Measurements from ENCODE around the gene ATP8B1. TPM values are rescaled to one million over a fixed set of nuclear protein-coding genes. Genes with fewer than 3 reads are reported as not detected.

Gene ATP8B1
- total and polyA plus RNA-seq, 2 donors (not counting 3 experiments of a cell fraction or from before 2014, with no cell fraction given): 49.3 to 100 TPM

DNA sequence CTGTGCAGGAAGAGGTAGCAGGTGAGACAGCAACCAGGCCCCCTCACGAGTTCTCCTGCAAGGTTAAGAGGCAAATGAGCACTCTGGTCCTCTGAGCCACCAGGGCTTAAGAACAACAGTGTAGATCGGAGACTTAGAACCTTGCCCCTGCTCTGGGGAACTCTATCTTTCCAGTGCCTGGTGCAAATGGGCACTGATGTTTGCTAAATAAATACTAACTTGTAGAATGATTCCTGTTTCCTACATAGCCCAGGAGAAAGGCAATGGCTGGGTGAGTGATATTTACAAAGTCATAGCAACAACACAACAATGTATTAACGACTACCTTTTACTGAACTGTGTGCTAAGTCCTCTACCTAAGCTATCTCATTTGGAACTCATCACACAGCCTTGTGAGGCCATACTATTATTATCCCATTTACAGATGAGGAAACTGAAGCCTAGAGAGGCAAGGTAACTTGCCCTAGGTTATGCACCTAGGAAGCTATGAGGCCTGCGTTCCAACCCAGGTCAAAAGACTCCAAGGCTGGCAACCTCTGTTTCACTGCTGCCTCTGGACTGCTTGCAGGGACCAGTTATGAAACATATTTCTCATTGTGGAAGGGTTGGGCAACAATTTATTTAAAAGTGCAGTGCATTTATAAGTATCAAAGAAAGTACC, 4.3 kb downstream of the ATP8B1 start:
- Histone ChIP-seq H3K27ac (ENCODE audit: insufficient read depth, low read depth, low read length) (no peak overlapping the region), H3K9me3 (replicated peaks; ENCODE audit: control insufficient read depth, insufficient read depth, low read length) (no peaks in the 10 kb centered on the region), H3K9ac (replicated peaks; ENCODE audit: extremely low read depth, insufficient read depth, low read length) (no peak overlapping the region), H3K4me3 (replicated peaks in 1 of 3; ENCODE audit: insufficient read depth in 1 of 3, low read depth in 1 of 3, low read length in 3 of 3) (no peak overlapping the region), H3K4me1 (ENCODE audit: control insufficient read depth, extremely low read depth, insufficient read depth, low read length) (peaks cover 38% of the 10 kb centered on the region), H3K4me2 (ENCODE audit: insufficient read depth, low read length) (no peak overlapping the region), H3K27me3 (ENCODE audit: control insufficient read depth in 2 of 2, insufficient read depth in 2 of 2, low read length in 2 of 2) (no peaks in the 10 kb centered on the region), H3K79me2 (ENCODE audit: control insufficient read depth, insufficient read depth, low read length) (peaks cover 81% of the 10 kb centered on the region), H3K9me1 (replicated peaks; ENCODE audit: control insufficient read depth, extremely low read depth, insufficient read depth, low read length) (no peaks in the 10 kb centered on the region), H3K36me3 (ENCODE audit: control insufficient read depth in 2 of 2, extremely low read depth in 1 of 2, insufficient read depth in 2 of 2, low read length in 2 of 2) (peaks cover 0 to 2% of the 10 kb centered on the region in 2 experiments), H2AFZ (ENCODE audit: low read depth, low read length) (no peak overlapping the region), H4K20me1 (replicated peaks; ENCODE audit: control insufficient read depth, extremely low read depth, insufficient read depth, low read length) (no peaks in the 10 kb centered on the region)
- TF ChIP-seq MYC (IDR thresholded peaks at IDR 0.05; ENCODE audit: low read depth, low read length) (no peak), POLR2AphosphoS5 (IDR thresholded peaks at IDR 0.05; ENCODE audit: insufficient read depth, low read depth, low read length) (no peak), JUN (IDR thresholded peaks at IDR 0.05; ENCODE audit: borderline replicate concordance, insufficient read depth, insufficient read length, low read depth) (no peak), POLR2A (IDR thresholded peaks at IDR 0.05; ENCODE audit: low read depth, low read length) (no peak), GATA2 (IDR thresholded peaks at IDR 0.05; ENCODE audit: insufficient read depth, insufficient read length, low read depth, low read length) (no peak), EZH2 (IDR thresholded peaks at IDR 0.05; ENCODE audit: borderline replicate concordance, low read depth, low read length, severe bottlenecking) (no peak), CTCF (IDR thresholded peaks at IDR 0.05; ENCODE audit: extremely low read depth in 1 of 2, insufficient read depth in 1 of 2, low read depth in 1 of 2, low read length in 2 of 2) (no peak), FOS (IDR thresholded peaks at IDR 0.05; ENCODE audit: borderline replicate concordance, insufficient read depth, low read length) (no peak)
- TF ChIP-seq, protein P1, sequence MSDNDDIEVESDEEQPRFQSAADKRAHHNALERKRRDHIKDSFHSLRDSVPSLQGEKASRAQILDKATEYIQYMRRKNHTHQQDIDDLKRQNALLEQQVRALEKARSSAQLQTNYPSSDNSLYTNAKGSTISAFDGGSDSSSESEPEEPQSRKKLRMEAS (IDR thresholded peaks at IDR 0.05; ENCODE audit: insufficient read depth, insufficient read length): no peak
- dilution Hi-C loops (cut with MboI; ENCODE audit: extremely low pct_ligation_motif_present, low sequenced_read_pairs) (no loop called here), intact Hi-C loops (cut with micrococcal nuclease) (no loop called here)
- FAIRE-seq: no peak
- ChIA-PET CTCF (no interaction called here), POLR2A (interaction anchor here (2.7 kb wide), 1 partner anchor 18 kb away, joined by 6 read pairs; no protein-coding TSS in a partner anchor)
- BruUV-seq (replicated peaks): no TSS peak
- no peak for DNase-seq (ENCODE audit: low read depth, low spot score)

Measured in endothelial cell of umbilical vein (primary cell).